GM10847 (cell line): Measurements from ENCODE around the gene RAD51B.

Experiments
- POLR2A ChIP-seq: IDR thresholded peaks from 2 replicates; pipeline ENCODE4 v1.6.1; 2011; ENCODE audit not compliant: insufficient read length; ENCODE audit errors: extremely low read depth

RAD51B gene

DNA sequence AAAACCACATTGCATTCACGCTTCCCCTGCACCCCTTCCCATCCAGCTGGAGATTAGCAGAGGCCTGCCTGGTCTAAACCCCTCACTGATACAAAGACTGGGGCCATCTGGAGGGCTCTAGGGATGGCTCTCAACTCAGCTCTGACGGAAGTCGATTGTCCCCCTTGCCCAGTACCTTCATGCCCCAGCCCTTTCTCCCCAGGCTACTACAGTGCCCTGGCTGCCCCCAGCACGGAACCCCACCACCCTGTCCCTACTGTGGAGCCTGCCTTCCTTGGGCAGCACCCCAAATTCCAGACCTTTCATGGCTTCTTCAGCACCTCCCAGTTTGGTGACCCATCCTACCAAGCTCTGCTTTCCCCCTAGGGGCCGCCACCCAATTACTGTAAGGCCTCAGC is 947.7 kb downstream of the RAD51B start:
- no peak for TF ChIP-seq POLR2A

DNA sequence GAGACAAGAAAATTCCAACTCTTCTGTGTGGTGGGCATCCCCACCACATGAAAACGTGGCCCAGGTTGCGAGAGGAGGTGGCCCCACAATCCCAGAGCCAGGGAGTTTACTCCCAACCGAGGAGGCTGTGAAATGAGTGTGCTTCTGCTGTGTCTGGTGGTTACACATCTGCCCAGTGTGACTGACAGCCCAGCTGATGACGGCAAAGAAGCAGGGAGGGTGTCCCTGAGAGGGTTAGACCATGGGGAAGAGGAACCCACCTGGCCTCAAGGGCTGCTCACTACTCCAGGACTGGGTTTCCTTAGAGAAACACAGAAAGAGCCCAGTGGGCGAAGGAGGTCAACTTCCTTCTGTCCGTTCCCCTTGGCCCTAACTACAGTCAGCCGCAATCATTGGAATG is 948.7 kb downstream of the RAD51B start:
- TF ChIP-seq POLR2A = no peak

DNA sequence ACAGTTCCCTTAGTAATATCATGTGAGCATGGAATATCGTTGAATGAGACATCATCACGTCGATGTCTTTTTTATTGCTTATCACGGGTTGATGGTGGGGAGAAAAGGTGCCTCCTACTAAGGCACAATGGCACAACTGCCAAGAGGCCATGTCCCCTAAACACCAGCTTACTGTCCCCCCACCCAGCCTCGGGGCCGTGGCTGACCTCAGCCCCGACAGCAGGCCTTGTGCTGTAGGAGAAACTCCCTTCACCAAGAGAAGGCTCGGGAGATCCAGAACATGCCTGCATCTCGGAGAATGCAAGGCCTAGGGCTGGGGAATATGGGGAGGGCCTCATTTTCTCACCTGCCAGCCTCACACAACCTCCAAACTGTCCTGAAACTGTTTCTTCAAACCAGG is 950.5 kb downstream of the RAD51B start:
- TF ChIP-seq POLR2A = no peak

DNA sequence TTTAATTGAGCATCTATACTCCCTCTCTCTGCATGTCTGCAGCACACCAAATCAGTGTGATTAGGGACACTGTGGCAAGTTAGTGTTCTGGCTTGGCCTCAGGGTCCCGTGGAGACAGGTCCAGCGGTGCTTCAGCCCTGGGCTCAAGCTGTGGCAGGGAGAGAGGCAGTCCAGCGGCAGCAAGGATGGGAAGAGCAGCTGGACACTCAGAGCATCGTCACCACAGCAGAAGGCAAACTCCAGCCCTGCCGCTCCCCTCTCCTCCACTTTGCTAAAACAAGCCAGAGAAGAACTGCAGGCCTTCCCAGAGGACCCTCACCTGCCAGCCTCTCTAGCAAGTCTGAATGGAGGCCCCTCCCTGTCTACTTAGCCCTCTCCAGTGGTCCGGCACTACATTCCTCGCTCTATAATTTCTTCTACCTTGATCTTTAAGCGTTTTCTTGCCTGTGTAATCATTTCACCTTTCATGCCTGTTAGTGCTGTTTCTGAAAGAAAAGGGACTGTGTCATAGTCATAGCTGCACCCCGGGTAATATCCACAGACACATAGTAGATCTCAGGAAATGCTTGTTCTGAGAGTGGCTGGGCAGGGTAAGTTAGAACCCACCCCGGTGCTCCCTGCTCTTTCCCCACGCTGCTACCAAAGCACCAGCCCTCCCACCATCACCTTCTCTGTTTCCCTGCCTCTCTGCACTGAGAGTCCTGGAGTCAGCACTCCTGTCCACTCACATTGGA is 951.1 kb downstream of the RAD51B start:
- no peak for TF ChIP-seq POLR2A

DNA sequence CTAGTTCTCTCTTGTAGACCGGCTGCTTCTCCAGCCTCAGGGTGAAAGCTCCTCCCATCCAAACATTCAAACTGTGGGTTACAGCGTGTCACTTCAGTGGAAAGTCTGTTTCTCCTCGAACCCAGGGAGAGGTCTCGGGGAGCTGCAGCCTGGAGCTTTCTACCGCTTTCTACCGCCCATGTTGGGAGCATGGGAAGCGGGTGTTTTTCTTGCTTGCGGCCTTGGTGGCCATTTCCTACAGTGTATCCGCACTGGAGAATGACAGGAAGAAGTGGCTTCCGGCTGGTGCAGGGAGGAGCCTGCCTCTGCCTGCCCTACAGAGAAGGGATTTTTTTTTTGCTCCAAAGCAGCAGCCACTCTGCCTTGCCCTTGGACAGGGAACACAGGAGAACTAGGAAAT is 952.1 kb downstream of the RAD51B start:
- no peak for TF ChIP-seq POLR2A

DNA sequence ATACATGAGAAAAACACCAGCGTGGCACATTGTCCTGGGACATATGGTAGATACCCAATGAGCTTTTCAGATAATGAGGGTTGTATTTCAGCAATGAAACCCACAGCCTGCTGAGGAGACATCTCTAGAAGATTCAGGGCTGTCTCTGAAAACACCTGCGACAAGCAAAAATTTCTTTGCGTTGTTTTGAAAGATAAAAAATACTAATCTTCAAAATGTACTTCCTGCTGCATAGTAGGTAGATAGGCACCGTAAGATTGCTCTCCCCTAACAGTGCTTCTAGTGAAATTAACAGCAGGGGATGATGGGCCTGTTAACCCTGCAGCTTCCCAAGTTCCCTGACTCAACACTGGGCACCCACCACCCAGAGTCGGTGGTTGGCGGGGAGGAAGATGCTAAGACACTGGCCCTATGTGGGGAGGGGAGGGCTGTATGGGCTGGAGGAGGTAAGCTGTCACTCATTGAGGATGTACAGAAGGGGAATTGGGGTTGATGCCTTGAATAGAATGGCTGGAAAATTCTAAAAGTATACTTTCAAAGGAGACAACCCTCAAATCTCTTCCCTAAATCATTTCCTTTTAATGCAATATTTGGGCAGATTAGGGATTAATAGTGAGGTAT is 953.3 kb downstream of the RAD51B start:
- TF ChIP-seq POLR2A = no peak

DNA sequence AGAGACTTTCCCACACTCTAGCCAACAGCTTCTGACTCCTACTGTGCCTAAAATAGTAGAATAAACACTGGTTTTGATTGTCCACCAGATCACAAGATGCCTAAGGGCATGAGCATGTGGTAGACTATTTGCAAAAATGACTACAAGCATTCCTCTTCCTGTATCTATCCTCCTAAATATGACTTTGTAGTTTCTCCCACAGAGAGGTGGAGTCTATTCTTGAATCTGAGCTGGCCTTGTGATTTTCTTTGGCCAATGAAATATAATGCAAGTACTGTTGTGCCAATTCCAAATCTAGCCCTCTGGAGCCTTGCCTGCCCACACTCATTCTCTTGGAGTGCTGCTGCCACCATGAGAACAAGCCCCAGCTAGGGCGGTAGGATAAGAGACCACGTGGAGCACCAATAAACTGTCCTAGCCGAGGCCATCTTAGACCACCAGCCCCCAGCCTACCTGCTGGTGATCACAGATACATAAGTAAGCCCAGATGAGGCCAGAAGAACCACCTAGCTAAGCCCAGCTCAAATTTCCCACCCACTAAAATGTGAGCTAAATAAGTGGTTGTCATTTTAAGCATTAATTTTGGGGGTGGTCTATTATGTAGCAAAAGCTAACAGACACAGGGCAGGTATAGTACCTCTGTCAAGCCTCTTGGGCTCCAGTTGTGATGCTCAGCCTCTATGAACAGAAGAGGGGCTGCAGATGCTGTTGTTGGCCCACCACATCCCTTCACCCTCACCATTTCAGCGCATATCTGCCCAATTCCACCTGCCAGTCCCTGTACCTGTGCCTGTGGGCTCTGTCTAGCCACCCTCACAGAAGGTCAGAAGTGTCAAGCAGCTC is 955.4 kb downstream of the RAD51B start:
- TF ChIP-seq POLR2A = no peak

DNA sequence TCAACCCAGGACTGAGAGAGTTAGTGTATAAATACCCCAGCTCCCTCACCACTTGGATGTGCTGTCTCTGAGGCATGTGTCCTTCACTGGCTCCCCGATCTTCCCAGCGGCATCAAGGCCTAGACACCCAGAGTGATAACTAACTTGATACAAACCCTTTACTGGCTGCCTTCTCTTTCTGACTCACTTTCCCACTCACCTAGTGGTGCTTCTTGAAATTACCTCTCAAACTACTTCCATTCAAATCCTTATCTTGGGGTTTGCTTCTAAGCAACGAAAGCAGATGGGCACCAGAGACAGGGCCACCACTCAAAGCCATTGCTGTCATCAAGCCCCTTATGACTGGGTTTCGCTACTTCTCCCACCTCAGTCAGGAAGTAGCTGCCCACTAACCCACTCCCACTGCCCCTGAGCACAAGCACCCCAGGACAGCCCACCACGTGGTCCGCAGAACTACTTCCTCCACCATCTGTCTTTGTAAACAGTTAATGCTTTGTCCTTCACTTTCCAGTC is 956.1 kb downstream of the RAD51B start:
- TF ChIP-seq POLR2A = no peak

DNA sequence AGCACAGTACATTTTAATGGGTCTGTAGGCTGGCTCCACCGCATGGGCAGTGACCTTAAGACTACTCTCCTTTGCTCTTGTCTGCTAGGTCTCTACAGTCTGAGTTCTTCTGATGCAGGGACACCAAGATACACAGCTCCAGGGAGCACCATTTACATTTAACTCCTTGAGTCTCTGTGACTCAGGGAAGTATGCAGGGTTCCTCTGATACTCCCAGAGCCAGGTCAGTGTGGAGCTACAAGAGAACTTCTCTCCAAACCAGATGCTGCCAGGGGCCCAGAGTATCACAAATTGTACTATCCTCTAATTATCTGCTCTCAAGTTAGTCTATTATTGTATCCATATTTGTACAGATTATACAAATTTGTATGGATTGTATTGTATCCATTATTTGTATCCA is 958.1 kb downstream of the RAD51B start:
- no peak for TF ChIP-seq POLR2A
